ENCODE results near the gene ENKUR. TPM values are rescaled to one million over a fixed set of nuclear protein-coding genes. Genes with fewer than 3 reads are reported as not detected.

ENKUR gene
- total and polyA plus RNA-seq, 2 donors from 2014 or later: 0.41 to 0.73 TPM

DNA sequence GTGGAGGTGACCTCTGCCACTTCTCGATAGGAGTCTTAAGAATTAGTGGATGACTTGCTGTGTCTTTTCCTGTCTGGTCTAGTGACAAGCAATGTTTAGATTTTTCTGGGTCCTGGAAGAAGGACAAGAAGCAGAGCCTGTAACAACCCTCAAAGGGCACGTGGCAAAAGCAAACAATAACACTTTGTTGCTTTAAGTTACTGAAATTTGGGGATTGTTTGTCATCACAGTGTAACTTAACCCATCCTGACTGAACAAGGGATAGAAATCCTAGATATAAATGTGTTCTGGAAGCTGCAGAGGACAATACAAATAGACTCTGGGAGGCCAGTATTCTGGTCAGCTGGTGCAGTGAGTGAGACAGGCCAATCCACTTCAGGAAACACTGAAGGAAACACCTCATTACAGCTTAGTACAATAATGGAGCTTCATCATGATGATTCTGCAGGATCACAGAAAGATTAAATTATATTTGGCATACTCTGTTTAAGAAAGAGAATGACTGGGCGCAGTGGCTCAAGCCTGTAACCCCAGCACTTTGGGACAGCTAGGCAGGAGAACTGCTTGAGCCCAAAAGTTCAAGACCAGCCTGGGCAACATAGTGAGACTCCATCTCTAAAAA, 23.3 kb downstream of the ENKUR start:
- H3K36me3 ChIP-seq (ENCODE audit: control insufficient read depth in 2 of 3, insufficient read depth in 3 of 3, low read length in 3 of 3): no peaks in the 10 kb centered on the region
- H3K4me1 ChIP-seq (ENCODE audit: control insufficient read depth in 2 of 3, insufficient read depth in 2 of 3, low read depth in 1 of 3, low read length in 3 of 3): no peaks in the 10 kb centered on the region
- no peaks in the 10 kb centered on the region for H3K9me3 ChIP-seq (ENCODE audit: control insufficient read depth in 2 of 3, insufficient read depth in 1 of 3, low read length in 3 of 3)
- DNase-seq: no peak
- H3K27me3 ChIP-seq (ENCODE audit: control insufficient read depth, insufficient read depth, low read length): no peaks in the 10 kb centered on the region
- TF ChIP-seq, protein P1, sequence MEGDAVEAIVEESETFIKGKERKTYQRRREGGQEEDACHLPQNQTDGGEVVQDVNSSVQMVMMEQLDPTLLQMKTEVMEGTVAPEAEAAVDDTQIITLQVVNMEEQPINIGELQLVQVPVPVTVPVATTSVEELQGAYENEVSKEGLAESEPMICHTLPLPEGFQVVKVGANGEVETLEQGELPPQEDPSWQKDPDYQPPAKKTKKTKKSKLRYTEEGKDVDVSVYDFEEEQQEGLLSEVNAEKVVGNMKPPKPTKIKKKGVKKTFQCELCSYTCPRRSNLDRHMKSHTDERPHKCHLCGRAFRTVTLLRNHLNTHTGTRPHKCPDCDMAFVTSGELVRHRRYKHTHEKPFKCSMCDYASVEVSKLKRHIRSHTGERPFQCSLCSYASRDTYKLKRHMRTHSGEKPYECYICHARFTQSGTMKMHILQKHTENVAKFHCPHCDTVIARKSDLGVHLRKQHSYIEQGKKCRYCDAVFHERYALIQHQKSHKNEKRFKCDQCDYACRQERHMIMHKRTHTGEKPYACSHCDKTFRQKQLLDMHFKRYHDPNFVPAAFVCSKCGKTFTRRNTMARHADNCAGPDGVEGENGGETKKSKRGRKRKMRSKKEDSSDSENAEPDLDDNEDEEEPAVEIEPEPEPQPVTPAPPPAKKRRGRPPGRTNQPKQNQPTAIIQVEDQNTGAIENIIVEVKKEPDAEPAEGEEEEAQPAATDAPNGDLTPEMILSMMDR (IDR thresholded peaks at IDR 0.05; ENCODE audit: borderline replicate concordance, extremely low read depth, insufficient read depth): no peak
- intact Hi-C loops (cut with DNase I): no loop called here
- H3K4me3 ChIP-seq (ENCODE audit: low read length in 3 of 3): no peak overlapping the region
- no peak overlapping the region for H3K27ac ChIP-seq (ENCODE audit: low read depth in 2 of 2, low read length in 2 of 2)
- H3K9ac ChIP-seq (ENCODE audit: low read length in 3 of 3): no peak overlapping the region
- FAIRE-seq: no peak

DNA sequence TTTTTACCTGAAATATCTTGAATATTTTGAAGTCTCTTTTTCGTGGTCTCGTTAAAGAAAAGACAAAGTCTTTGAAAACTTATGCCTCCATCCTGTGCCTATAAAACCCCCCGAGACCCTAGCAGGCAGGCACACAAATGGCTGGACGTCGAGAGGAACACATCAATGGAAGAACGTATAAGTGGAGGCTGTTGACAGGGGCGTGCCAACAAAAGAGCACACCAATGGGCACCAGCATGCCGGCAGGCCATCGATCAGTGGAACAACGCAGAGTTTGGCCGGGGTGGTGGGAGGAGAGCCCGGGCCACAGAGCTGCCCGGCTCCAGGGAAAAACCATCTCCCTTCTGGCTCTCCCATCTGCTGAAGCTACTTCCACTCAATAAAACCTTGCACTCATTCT, 24.7 kb downstream of the ENKUR start:
- no peak overlapping the region for H3K4me3 ChIP-seq (ENCODE audit: low read length in 3 of 3)
- H3K4me1 ChIP-seq (ENCODE audit: control insufficient read depth in 2 of 3, insufficient read depth in 2 of 3, low read depth in 1 of 3, low read length in 3 of 3): no peaks in the 10 kb centered on the region
- no peak for DNase-seq
- intact Hi-C loops (cut with DNase I): no loop called here
- no peak for FAIRE-seq
- H3K27me3 ChIP-seq (ENCODE audit: control insufficient read depth, insufficient read depth, low read length): no peaks in the 10 kb centered on the region
- H3K27ac ChIP-seq (ENCODE audit: low read depth in 2 of 2, low read length in 2 of 2): no peak overlapping the region
- TF ChIP-seq, protein P1 (IDR thresholded peaks at IDR 0.05; ENCODE audit: borderline replicate concordance, extremely low read depth, insufficient read depth): no peak
- H3K9me3 ChIP-seq (ENCODE audit: control insufficient read depth in 2 of 3, insufficient read depth in 1 of 3, low read length in 3 of 3): no peaks in the 10 kb centered on the region
- H3K36me3 ChIP-seq (ENCODE audit: control insufficient read depth in 2 of 3, insufficient read depth in 3 of 3, low read length in 3 of 3): no peaks in the 10 kb centered on the region
- no peak overlapping the region for H3K9ac ChIP-seq (ENCODE audit: low read length in 3 of 3)

DNA sequence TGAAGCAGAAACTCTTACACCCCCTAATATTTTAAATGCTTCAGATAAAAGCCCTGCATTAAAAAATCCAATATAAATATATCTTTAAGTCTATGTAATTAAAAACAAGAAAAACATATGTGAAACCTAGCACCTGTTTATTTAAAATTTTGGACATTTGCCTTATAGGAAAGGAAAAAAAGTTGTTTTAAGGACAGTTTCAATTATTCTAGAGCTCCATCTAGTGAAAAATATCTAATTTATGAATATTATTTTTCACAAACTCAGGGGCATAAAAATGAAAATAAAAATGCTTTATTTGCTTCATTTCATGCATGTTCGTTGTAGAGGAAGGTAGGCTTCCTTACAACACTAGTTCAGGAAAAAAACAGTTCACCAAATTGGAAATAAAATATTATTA, 26.1 kb downstream of the ENKUR start:
- H3K4me1 ChIP-seq (ENCODE audit: control insufficient read depth in 2 of 3, insufficient read depth in 2 of 3, low read depth in 1 of 3, low read length in 3 of 3): no peaks in the 10 kb centered on the region
- DNase-seq (peak in 1 of 5 donors; percentile 36), FAIRE-seq (peak; percentile 83)
- H3K27me3 ChIP-seq (ENCODE audit: control insufficient read depth, insufficient read depth, low read length): no peaks in the 10 kb centered on the region
- H3K27ac ChIP-seq (ENCODE audit: low read depth in 2 of 2, low read length in 2 of 2): no peak overlapping the region
- intact Hi-C loops (cut with DNase I): no loop called here
- H3K36me3 ChIP-seq (ENCODE audit: control insufficient read depth in 2 of 3, insufficient read depth in 3 of 3, low read length in 3 of 3): no peaks in the 10 kb centered on the region
- H3K9ac ChIP-seq (ENCODE audit: low read length in 3 of 3): no peak overlapping the region
- TF ChIP-seq, protein P1 (IDR thresholded peaks at IDR 0.05; ENCODE audit: borderline replicate concordance, extremely low read depth, insufficient read depth): no peak
- H3K4me3 ChIP-seq (ENCODE audit: low read length in 3 of 3): no peak overlapping the region
- no peaks in the 10 kb centered on the region for H3K9me3 ChIP-seq (ENCODE audit: control insufficient read depth in 2 of 3, insufficient read depth in 1 of 3, low read length in 3 of 3)
